ENCODE measurements around the gene NEK6.

NEK6 gene

GRCh38 chr9:124363326-124364096 is 105.8 kb downstream of the NEK6 start:
- H4K20me1 ChIP-seq (ENCODE audit: control insufficient read depth, insufficient read depth, low read depth, low read length), result no peaks in the 10 kb centered on the region; the same call in 1 of the 2 replicates
- H3K79me2 ChIP-seq (ENCODE audit: control insufficient read depth, low read length), result peaks cover 47% of the 10 kb centered on the region
- H3K4me3 ChIP-seq (ENCODE audit: low read length), result no peak overlapping the region
- TF ChIP-seq CTCF (IDR thresholded peaks at IDR 0.05; ENCODE audit: low read depth, low read length, poor library complexity, severe bottlenecking), result no peak
- TF ChIP-seq EZH2phosphoT487 (IDR thresholded peaks at IDR 0.05; ENCODE audit: borderline replicate concordance, low read length), result no peak
- no peaks in the 10 kb centered on the region for H3K9me2 ChIP-seq (replicated peaks; ENCODE audit: control insufficient read depth, low read length)
- no peaks in the 10 kb centered on the region for H3K27me3 ChIP-seq (ENCODE audit: control insufficient read depth, low read length)
- H3K9me3 ChIP-seq (ENCODE audit: control insufficient read depth, insufficient read depth, low read length), result no peaks in the 10 kb centered on the region
- no peak overlapping the region for H3K27ac ChIP-seq (ENCODE audit: low read depth, low read length)
- H3F3A ChIP-seq (ENCODE audit: control insufficient read depth, insufficient read depth), result no peaks in the 10 kb centered on the region
- no peak overlapping the region for H3K4me2 ChIP-seq (ENCODE audit: low read length)
- no peaks in the 10 kb centered on the region for H3K4me1 ChIP-seq (ENCODE audit: control insufficient read depth, low read length)
- H3K36me3 ChIP-seq (ENCODE audit: control insufficient read depth, low read length), result no peaks in the 10 kb centered on the region

GRCh38 chr9:124364141-124364540 is 106.4 kb downstream of the NEK6 start:
- Histone ChIP-seq H4K20me1 (ENCODE audit: control insufficient read depth, insufficient read depth, low read depth, low read length) (peaks cover under 1% of the 10 kb centered on the region; the same call in 1 of the 2 replicates), H3K9me3 (ENCODE audit: control insufficient read depth, insufficient read depth, low read length) (no peaks in the 10 kb centered on the region), H3F3A (ENCODE audit: control insufficient read depth, insufficient read depth) (no peaks in the 10 kb centered on the region), H3K27me3 (ENCODE audit: control insufficient read depth, low read length) (no peaks in the 10 kb centered on the region), H3K9me2 (replicated peaks; ENCODE audit: control insufficient read depth, low read length) (no peaks in the 10 kb centered on the region), H3K79me2 (ENCODE audit: control insufficient read depth, low read length) (peaks cover 47% of the 10 kb centered on the region), H3K4me1 (ENCODE audit: control insufficient read depth, low read length) (no peaks in the 10 kb centered on the region), H3K27ac (ENCODE audit: low read depth, low read length) (no peak overlapping the region), H3K36me3 (ENCODE audit: control insufficient read depth, low read length) (no peaks in the 10 kb centered on the region), H3K4me2 (ENCODE audit: low read length) (no peak overlapping the region), H3K4me3 (ENCODE audit: low read length) (no peak overlapping the region)
- TF ChIP-seq CTCF (IDR thresholded peaks at IDR 0.05; ENCODE audit: low read depth, low read length, poor library complexity, severe bottlenecking) (no peak), EZH2phosphoT487 (IDR thresholded peaks at IDR 0.05; ENCODE audit: borderline replicate concordance, low read length) (no peak)

GRCh38 chr9:124365036-124365435 is 107.3 kb downstream of the NEK6 start:
- no peaks in the 10 kb centered on the region for H3K9me2 ChIP-seq (replicated peaks; ENCODE audit: control insufficient read depth, low read length)
- TF ChIP-seq CTCF (IDR thresholded peaks at IDR 0.05; ENCODE audit: low read depth, low read length, poor library complexity, severe bottlenecking) (no peak), EZH2phosphoT487 (IDR thresholded peaks at IDR 0.05; ENCODE audit: borderline replicate concordance, low read length) (no peak)
- no peaks in the 10 kb centered on the region for H3K4me1 ChIP-seq (ENCODE audit: control insufficient read depth, low read length)
- no peaks in the 10 kb centered on the region for H3K36me3 ChIP-seq (ENCODE audit: control insufficient read depth, low read length)
- H3K27me3 ChIP-seq (ENCODE audit: control insufficient read depth, low read length), result no peaks in the 10 kb centered on the region
- H3K4me3 ChIP-seq (ENCODE audit: low read length), result no peak overlapping the region
- H3F3A ChIP-seq (ENCODE audit: control insufficient read depth, insufficient read depth), result no peaks in the 10 kb centered on the region
- peaks cover 47% of the 10 kb centered on the region for H3K79me2 ChIP-seq (ENCODE audit: control insufficient read depth, low read length)
- no peak overlapping the region for H3K27ac ChIP-seq (ENCODE audit: low read depth, low read length)
- H4K20me1 ChIP-seq (ENCODE audit: control insufficient read depth, insufficient read depth, low read depth, low read length), result peaks cover 6% of the 10 kb centered on the region; the same call in 1 of the 2 replicates
- no peak overlapping the region for H3K4me2 ChIP-seq (ENCODE audit: low read length)
- no peaks in the 10 kb centered on the region for H3K9me3 ChIP-seq (ENCODE audit: control insufficient read depth, insufficient read depth, low read length)
